ENCODE results near the gene CHCHD10. TPM values are rescaled to one million over a fixed set of nuclear protein-coding genes. Genes with fewer than 3 reads are reported as not detected.
A peak's percentile ranks its signal among the peaks of the same experiment; 100 is the strongest.

CHCHD10 gene
- total and polyA plus RNA-seq, 9 donors: 2.7 to 40.5 (median 20.1) TPM

DNA sequence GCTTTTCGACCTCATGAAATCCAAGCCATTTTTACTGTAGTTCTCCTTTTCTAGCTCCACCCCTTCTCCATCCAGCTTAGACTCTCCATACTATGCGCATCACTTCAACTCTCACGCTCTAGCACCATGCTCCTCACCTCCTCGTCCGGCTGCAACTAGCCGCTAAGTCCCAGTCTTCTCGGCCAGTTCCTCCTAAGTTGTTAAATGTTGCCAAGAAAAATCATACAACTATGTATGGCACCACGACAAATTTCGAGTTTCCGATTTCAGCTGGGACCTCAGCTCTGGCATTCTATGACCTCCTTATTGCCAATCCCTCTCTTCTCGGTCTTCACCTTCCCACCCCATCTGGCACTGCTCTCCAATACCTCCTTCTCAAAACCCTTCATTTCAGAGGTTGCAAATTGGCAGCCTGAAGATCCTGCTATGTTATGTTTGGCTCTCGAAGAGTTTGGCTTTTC is 17.9 kb downstream of the CHCHD10 start:
- Histone ChIP-seq H3K27me3 (no peaks in the 10 kb centered on the region), H3K36me3 (no peaks in the 10 kb centered on the region), H3K9me3 (no peaks in the 10 kb centered on the region), H3K27ac (no peak overlapping the region), H3K4me3 (peak overlapping the region; percentile 53), H3K4me1 (ENCODE audit: insufficient read depth) (peaks cover 4% of the 10 kb centered on the region)
- WGBS, 3 donors: 26 to 36% (median 35%) methylated on average over 12 of the region's 12 CpGs
- DNase-seq: no peak
- intact Hi-C loops (cut with DNase I): no loop called here
- no peak for TF ChIP-seq POLR2A (IDR thresholded peaks at IDR 0.05)
- no peak for TF ChIP-seq EP300 (IDR thresholded peaks at IDR 0.05)
- TF ChIP-seq, protein P1, sequence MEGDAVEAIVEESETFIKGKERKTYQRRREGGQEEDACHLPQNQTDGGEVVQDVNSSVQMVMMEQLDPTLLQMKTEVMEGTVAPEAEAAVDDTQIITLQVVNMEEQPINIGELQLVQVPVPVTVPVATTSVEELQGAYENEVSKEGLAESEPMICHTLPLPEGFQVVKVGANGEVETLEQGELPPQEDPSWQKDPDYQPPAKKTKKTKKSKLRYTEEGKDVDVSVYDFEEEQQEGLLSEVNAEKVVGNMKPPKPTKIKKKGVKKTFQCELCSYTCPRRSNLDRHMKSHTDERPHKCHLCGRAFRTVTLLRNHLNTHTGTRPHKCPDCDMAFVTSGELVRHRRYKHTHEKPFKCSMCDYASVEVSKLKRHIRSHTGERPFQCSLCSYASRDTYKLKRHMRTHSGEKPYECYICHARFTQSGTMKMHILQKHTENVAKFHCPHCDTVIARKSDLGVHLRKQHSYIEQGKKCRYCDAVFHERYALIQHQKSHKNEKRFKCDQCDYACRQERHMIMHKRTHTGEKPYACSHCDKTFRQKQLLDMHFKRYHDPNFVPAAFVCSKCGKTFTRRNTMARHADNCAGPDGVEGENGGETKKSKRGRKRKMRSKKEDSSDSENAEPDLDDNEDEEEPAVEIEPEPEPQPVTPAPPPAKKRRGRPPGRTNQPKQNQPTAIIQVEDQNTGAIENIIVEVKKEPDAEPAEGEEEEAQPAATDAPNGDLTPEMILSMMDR (IDR thresholded peaks at IDR 0.05): no peak

DNA sequence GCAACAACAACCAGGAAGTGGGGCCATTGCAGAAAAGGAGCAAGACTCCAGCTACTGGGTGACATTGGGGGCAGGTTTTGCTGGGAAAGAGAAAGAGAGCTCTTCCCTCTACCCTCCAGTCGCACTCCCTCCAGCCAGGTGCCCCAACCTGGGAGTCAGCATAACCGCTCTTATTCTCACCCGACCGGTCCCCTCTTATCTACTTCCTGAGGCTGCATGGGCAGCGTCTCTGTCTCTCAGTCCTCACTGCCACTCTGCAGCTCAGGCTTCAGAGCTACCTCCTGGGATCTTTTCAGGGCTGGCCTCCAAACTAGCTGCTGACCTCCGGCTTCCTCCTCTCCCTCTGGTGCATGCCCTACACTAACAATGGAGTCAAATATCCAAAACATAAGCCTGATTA is 22.0 kb downstream of the CHCHD10 start:
- WGBS, 3 donors: 57 to 79% (median 74%) methylated on average over 6 of the region's 6 CpGs
- intact Hi-C loops (cut with DNase I): no loop called here
- TF ChIP-seq EP300 (IDR thresholded peaks at IDR 0.05) (no peak), POLR2A (IDR thresholded peaks at IDR 0.05) (no peak)

DNA sequence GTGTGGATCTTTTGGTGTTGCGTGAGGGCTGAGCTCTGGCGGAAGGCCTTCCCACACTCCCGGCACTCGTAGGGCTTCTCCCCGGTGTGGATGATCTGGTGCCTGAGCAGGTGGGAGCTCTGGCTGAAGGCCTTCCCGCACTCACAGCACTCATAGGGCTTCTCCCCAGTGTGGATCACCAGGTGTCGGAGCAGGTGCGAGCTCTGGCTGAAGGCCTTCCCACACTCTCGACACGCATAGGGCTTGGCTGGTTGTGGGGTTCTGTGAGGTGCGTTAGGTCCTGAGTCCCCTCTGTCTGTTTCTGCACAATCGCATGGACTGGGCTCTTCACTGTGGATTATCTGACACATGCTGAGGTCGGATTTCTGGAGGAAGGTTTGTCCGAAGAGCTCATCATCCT is 23.3 kb downstream of the CHCHD10 start:
- Histone ChIP-seq H3K4me3 (no peak overlapping the region), H3K4me1 (ENCODE audit: insufficient read depth) (peaks cover 11% of the 10 kb centered on the region), H3K27ac (no peak overlapping the region), H3K36me3 (no peaks in the 10 kb centered on the region), H3K9me3 (no peaks in the 10 kb centered on the region), H3K27me3 (no peaks in the 10 kb centered on the region)
- no peak for DNase-seq
- TF ChIP-seq, protein P1 (IDR thresholded peaks at IDR 0.05): no peak
- TF ChIP-seq POLR2A (IDR thresholded peaks at IDR 0.05): no peak
- no peak for TF ChIP-seq EP300 (IDR thresholded peaks at IDR 0.05)
- intact Hi-C loops (cut with DNase I): no loop called here
- 95 to 96% (median 96%) methylated on average over 14 of the region's 14 CpGs for WGBS, 3 donors

More for the DNA sequence above, 22.0 kb downstream of the CHCHD10 start:
- Histone ChIP-seq H3K36me3 (no peaks in the 10 kb centered on the region), H3K4me1 (ENCODE audit: insufficient read depth) (peaks cover 15% of the 10 kb centered on the region), H3K27me3 (no peaks in the 10 kb centered on the region), H3K27ac (no peak overlapping the region), H3K4me3 (no peak overlapping the region), H3K9me3 (no peaks in the 10 kb centered on the region)
- DNase-seq: no peak

DNA sequence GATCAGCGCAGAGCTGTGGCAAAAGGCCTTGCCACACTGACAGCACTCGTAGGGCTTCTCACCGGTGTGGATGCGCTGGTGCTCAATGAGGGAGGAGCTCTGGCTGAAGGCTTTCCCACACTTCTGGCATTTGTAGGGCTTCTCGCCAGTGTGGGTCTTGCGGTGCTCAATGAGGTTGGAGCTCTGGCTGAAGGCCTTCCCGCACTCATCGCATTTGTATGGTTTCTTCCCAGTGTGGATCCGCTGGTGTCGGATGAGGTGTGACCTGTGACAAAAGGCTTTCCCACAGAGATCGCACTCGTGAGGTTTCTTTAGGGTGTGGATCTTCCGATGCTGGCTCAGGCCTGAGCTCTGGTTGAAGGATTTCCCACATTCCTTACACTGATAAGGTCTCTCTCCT is 23.8 kb downstream of the CHCHD10 start:
- Histone ChIP-seq H3K27me3 (no peaks in the 10 kb centered on the region), H3K36me3 (no peaks in the 10 kb centered on the region), H3K9me3 (no peaks in the 10 kb centered on the region), H3K4me3 (no peak overlapping the region), H3K27ac (peak overlapping the region in 1 of 2 donors; percentile 48), H3K4me1 (ENCODE audit: insufficient read depth) (peaks cover 11% of the 10 kb centered on the region)
- intact Hi-C loops (cut with DNase I): no loop called here
- 90 to 91% (median 91%) methylated on average over 13 of the region's 13 CpGs for WGBS, 3 donors
- TF ChIP-seq EP300 (IDR thresholded peaks at IDR 0.05): no peak
- no peak for TF ChIP-seq POLR2A (IDR thresholded peaks at IDR 0.05)
- TF ChIP-seq, protein P1 (IDR thresholded peaks at IDR 0.05): no peak
- DNase-seq: no peak

DNA sequence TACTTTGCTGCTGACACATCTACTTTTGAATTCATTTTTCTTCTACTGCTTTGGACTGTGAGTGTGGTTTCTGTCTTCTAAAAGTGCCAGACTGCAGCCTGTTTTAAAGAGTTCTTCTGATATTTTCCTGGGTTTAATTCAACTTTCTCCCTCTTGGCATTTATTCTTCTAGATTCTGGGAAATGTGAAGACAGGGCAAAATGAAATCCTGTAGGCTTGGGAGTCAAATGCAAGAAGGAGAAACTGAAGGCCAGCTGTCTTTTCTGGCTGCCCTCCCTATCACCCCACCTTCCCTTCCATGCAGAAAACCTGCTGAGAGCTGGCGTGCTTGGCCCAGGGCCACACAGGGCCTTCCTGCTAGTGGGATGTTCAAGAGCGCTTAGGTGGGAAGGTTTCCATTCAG is 24.5 kb downstream of the CHCHD10 start:
- H3K27me3 ChIP-seq: no peaks in the 10 kb centered on the region
- 11 to 37% (median 14%) methylated on average over 2 of the region's 2 CpGs for WGBS, 3 donors
- TF ChIP-seq, protein P1 (IDR thresholded peaks at IDR 0.05): no peak
- no peak for TF ChIP-seq POLR2A (IDR thresholded peaks at IDR 0.05)
- no peak for TF ChIP-seq EP300 (IDR thresholded peaks at IDR 0.05)
- intact Hi-C loops (cut with DNase I): no loop called here
- H3K9me3 ChIP-seq: no peaks in the 10 kb centered on the region
- peaks cover 11% of the 10 kb centered on the region for H3K4me1 ChIP-seq (ENCODE audit: insufficient read depth)
- H3K36me3 ChIP-seq: no peaks in the 10 kb centered on the region
- peak; percentile 43 to 85 (median 76) for DNase-seq
- no peak overlapping the region for H3K4me3 ChIP-seq
- peak overlapping the region in 1 of 2 donors; percentile 67 for H3K27ac ChIP-seq
